ENCODE measurements around the gene BIRC3.
A peak's percentile ranks its signal among the peaks of the same experiment; 100 is the strongest.

BIRC3 gene

GRCh38 chr11:102317099-102317767 lies at the start of gene BIRC3:
Gene BIRC3, plus strand, starts transcription at chr11:102317484. Its CDS starts 7,026 bp downstream, at chr11:102324510.
- intact Hi-C loops (cut with DNase I): no loop called here
- peak; percentile 45 to 89 (median 70) for DNase-seq

GRCh38 chr11:102267609-102268008 lies 49.7 kb upstream of the BIRC3 start:
- intact Hi-C loops (cut with DNase I): no loop called here
- DNase-seq: no peak

GRCh38 chr11:102268083-102268984 lies 49.0 kb upstream of the BIRC3 start:
- peak in 39 of 42 donors; percentile 16 to 72 (median 45) for DNase-seq
- intact Hi-C loops (cut with DNase I): no loop called here

GRCh38 chr11:102268985-102269470 lies 48.3 kb upstream of the BIRC3 start:
- intact Hi-C loops (cut with DNase I): no loop called here
- no peak for DNase-seq

- no peak for DNase-seq
- intact Hi-C loops (cut with DNase I): no loop called here
Observed at GRCh38 chr11:102269927-102270326, 47.4 kb upstream of the BIRC3 start.

GRCh38 chr11:102272047-102272824 lies 45.0 kb upstream of the BIRC3 start:
- intact Hi-C loops (cut with DNase I): no loop called here

GRCh38 chr11:102274628-102275027 lies 42.7 kb upstream of the BIRC3 start:
- intact Hi-C loops (cut with DNase I): no loop called here
- peak in 1 of 42 donors; percentile 19 for DNase-seq

More at GRCh38 chr11:102272047-102272824, 45.0 kb upstream of the BIRC3 start:
- DNase-seq: no peak

- intact Hi-C loops (cut with DNase I): no loop called here
- peak in 1 of 42 donors; percentile 9 for DNase-seq
Observed at GRCh38 chr11:102276362-102276761, 40.9 kb upstream of the BIRC3 start.

GRCh38 chr11:102276783-102277182 lies 40.5 kb upstream of the BIRC3 start:
- DNase-seq: peak in 1 of 42 donors; percentile 5
- intact Hi-C loops (cut with DNase I): no loop called here

GRCh38 chr11:102279641-102280170 lies 37.6 kb upstream of the BIRC3 start:
- DNase-seq: peak in 1 of 42 donors; percentile 27
- intact Hi-C loops (cut with DNase I): loop anchor here (10.0 kb wide), 1 partner anchor 65 kb away; the partner anchor contains the start of gene BIRC2

- intact Hi-C loops (cut with DNase I): loop anchor here (10.0 kb wide), 1 partner anchor 64 kb away; the partner anchor contains the start of gene BIRC2
- peak in 1 of 42 donors; percentile 22 for DNase-seq
Observed at GRCh38 chr11:102280245-102280833, 36.9 kb upstream of the BIRC3 start.

- no peak for DNase-seq
- intact Hi-C loops (cut with DNase I): loop anchor here (10.0 kb wide), 1 partner anchor 62 kb away; the partner anchor contains the start of gene BIRC2
Observed at GRCh38 chr11:102283116-102283485, 34.2 kb upstream of the BIRC3 start.

GRCh38 chr11:102284008-102284407 lies 33.3 kb upstream of the BIRC3 start:
- DNase-seq: peak in 1 of 42 donors; percentile 5
- intact Hi-C loops (cut with DNase I): loop anchor here (10.0 kb wide), 1 partner anchor 61 kb away; the partner anchor contains the start of gene BIRC2

GRCh38 chr11:102286292-102286691 lies 31.0 kb upstream of the BIRC3 start:
- DNase-seq: no peak
- intact Hi-C loops (cut with DNase I): loop anchor here (10.0 kb wide), 1 partner anchor 59 kb away; the partner anchor contains the start of gene BIRC2

GRCh38 chr11:102287964-102288724 lies 29.1 kb upstream of the BIRC3 start:
- peak in 23 of 42 donors; percentile 15 to 76 (median 41) for DNase-seq
- intact Hi-C loops (cut with DNase I): loop anchor here (10.0 kb wide), 1 partner anchor 57 kb away; the partner anchor contains the start of gene BIRC2

- intact Hi-C loops (cut with DNase I): loop anchor here (10.0 kb wide), 1 partner anchor 56 kb away; the partner anchor contains the start of gene BIRC2
- DNase-seq: no peak
Observed at GRCh38 chr11:102288725-102289083, 28.6 kb upstream of the BIRC3 start.

- no peak for DNase-seq
- intact Hi-C loops (cut with DNase I): loop anchor here (10.0 kb wide), 1 partner anchor 55 kb away; the partner anchor contains the start of gene BIRC2
Observed at GRCh38 chr11:102289592-102289991, 27.7 kb upstream of the BIRC3 start.

Data from head of caudate nucleus (tissue), 42 donors.